A549 (cell line): Measurements from ENCODE around the gene SEMA4A. TPM values are rescaled to one million over a fixed set of nuclear protein-coding genes. Genes with fewer than 3 reads are reported as not detected.

ENCODE experiments used
- ATAC-seq, 2 experiments: fragments of 200-7000 bp in 1 of 2; fragments of >200 bp in 1 of 2; cut with Nextera tagmentation in 1 of 2; cut with Tn5 transposase in 1 of 2; 3 replicates each; pipeline versions ENCODE4 v1.8.0 to v1.9.1; 2018 to 2020; ENCODE audit warnings: mild to moderate bottlenecking in 1 of 2, moderate library complexity in 1 of 2
- CTCF ChIA-PET: fragments of 300-600 bp; sonication (Branson Sonifier 250); formaldehyde crosslinking; extraction: SDS; loops from one replicate; lab custom pipeline; 2021; ENCODE audit warnings: antibody characterized with exemption, inconsistent platforms; lab: Yijun Ruan, JAX
- POLR2A ChIA-PET: fragments of 350-600 bp; formaldehyde crosslinking; extraction: SDS; loops from one replicate; lab custom pipeline; 2021; ENCODE audit warnings: antibody characterized with exemption, inconsistent platforms; lab: Yijun Ruan, JAX
- DNase-seq, 2 experiments: peaks; one replicate each; pipeline versions ENCODE4 v3.0.0 to v3.0.0-alpha.2; 2011 to 2016; ENCODE audit warnings: low read depth in 1 of 2, low spot score in 1 of 2
- FAIRE-seq: peaks from 2 replicates; lab custom pipeline; 2011; peaks lifted over from hg19 to GRCh38; lab: Jason Lieb, UNC
- H3K27ac ChIP-seq, 2 experiments: fragments of >200 bp; sonication (Bioruptor Twin); formaldehyde crosslinking; 3 replicates each; pipeline ENCODE4 v1.5.1; 2016 to 2017
- H3K4me1 ChIP-seq: fragments of >200 bp; sonication (Bioruptor Twin); formaldehyde crosslinking; 3 replicates; pipeline ENCODE4 v1.6.1; 2016
- H3K4me2 ChIP-seq: fragments of >200 bp; sonication (Bioruptor Twin); formaldehyde crosslinking; 3 replicates; pipeline ENCODE4 v1.6.1; 2016
- H3K4me3 ChIP-seq: fragments of >200 bp; sonication (Bioruptor Twin); formaldehyde crosslinking; 3 replicates; pipeline ENCODE4 v1.5.1; 2016
- H3K9me3 ChIP-seq: fragments of >200 bp; sonication (Bioruptor Twin); formaldehyde crosslinking; 3 replicates; pipeline ENCODE4 v1.6.1; 2016
- CBX8 ChIP-seq: fragments of 200-600 bp; sonication (generic); IDR thresholded peaks from 2 replicates; pipeline ENCODE4 v1.6.1; 2016
- CHD4 ChIP-seq: fragments of 200-600 bp; sonication (generic); IDR thresholded peaks from 2 replicates; pipeline ENCODE4 v1.6.1; 2016; ENCODE audit warnings: antibody characterized with exemption, mild to moderate bottlenecking, borderline replicate concordance
- EHF ChIP-seq: fragments of 250-450 bp; sonication (Bioruptor Pico); IDR thresholded peaks from 2 replicates; pipeline ENCODE4 v1.5.0; 2020; ENCODE audit warnings: mild to moderate bottlenecking
- EP300 ChIP-seq, 2 experiments: fragments of >200 bp; sonication (Bioruptor Twin); formaldehyde crosslinking; IDR thresholded peaks; 2 replicates in 1 of 2; 3 replicates in 1 of 2; pipeline ENCODE4 v1.6.1; 2016 to 2017
- FOSB ChIP-seq: fragments of 250-450 bp; sonication (Bioruptor Pico); IDR thresholded peaks from 2 replicates; pipeline ENCODE4 v1.5.0; 2020; ENCODE audit warnings: mild to moderate bottlenecking, moderate library complexity
- FOSL2 ChIP-seq, 2 experiments: fragments of 450-650 bp in 1 of 2; fragments of >200 bp in 1 of 2; sonication (Bioruptor Twin) in 1 of 2; formaldehyde crosslinking; IDR thresholded peaks; 2 replicates each; pipeline versions ENCODE4 v1.5.0 to v1.6.1; 2016 to 2020; ENCODE audit warnings: mild to moderate bottlenecking in 1 of 2, moderate library complexity in 1 of 2
- GATA3 ChIP-seq: IDR thresholded peaks from 2 replicates; pipeline ENCODE4 v1.6.1; 2012; ENCODE audit warnings: borderline replicate concordance
- HOXB13 ChIP-seq: fragments of 250-450 bp; sonication (Bioruptor Pico); IDR thresholded peaks from 2 replicates; pipeline ENCODE4 v1.5.0; 2020; ENCODE audit warnings: low read depth, mild to moderate bottlenecking, moderate library complexity
- HOXB5 ChIP-seq: fragments of 250-450 bp; sonication (Bioruptor Pico); IDR thresholded peaks from 2 replicates; pipeline ENCODE4 v1.5.0; 2020; ENCODE audit warnings: mild to moderate bottlenecking, moderate library complexity
- JUN ChIP-seq, 2 experiments: fragments of >200 bp; sonication (Bioruptor Twin); formaldehyde crosslinking; IDR thresholded peaks; 2 replicates in 1 of 2; 3 replicates in 1 of 2; pipeline ENCODE4 v1.6.1; 2016 to 2017
- KDM1A ChIP-seq: fragments of 200-600 bp; sonication (generic); IDR thresholded peaks from 2 replicates; pipeline ENCODE4 v1.6.1; 2016; ENCODE audit warnings: low read depth, mild to moderate bottlenecking
- MAZ ChIP-seq: fragments of 150-350 bp; IDR thresholded peaks from 2 replicates; pipeline ENCODE4 v1.6.1; 2014; ENCODE audit warnings: antibody characterized with exemption, low read depth, low read length, borderline replicate concordance
- NR3C1 ChIP-seq: fragments of >200 bp; sonication (Bioruptor Twin); formaldehyde crosslinking; IDR thresholded peaks from 3 replicates; pipeline ENCODE4 v1.6.1; 2017
- PHF8 ChIP-seq: fragments of 200-600 bp; sonication (generic); IDR thresholded peaks from 2 replicates; pipeline ENCODE4 v1.6.1; 2016; ENCODE audit warnings: low read depth, mild to moderate bottlenecking, antibody characterized with exemption, moderate library complexity, borderline replicate concordance
- POLR2AphosphoS2 ChIP-seq: conservative IDR thresholded peaks from 2 replicates; pipeline ENCODE4 v1.6.1; 2012; ENCODE audit warnings: low read length, improper control_type of control experiment, inconsistent platforms
- RAD21 ChIP-seq, 2 experiments: fragments of >200 bp in 1 of 2; sonication (Bioruptor Twin) in 1 of 2; formaldehyde crosslinking in 1 of 2; IDR thresholded peaks in 1 of 2; conservative IDR thresholded peaks in 1 of 2; 2 replicates in 1 of 2; 3 replicates in 1 of 2; pipeline ENCODE4 v1.6.1; 2012 to 2018; ENCODE audit warnings: inconsistent platforms in 1 of 2
- RNF2 ChIP-seq: fragments of 200-600 bp; sonication (generic); IDR thresholded peaks from 2 replicates; pipeline ENCODE4 v1.6.1; 2016; ENCODE audit warnings: low read depth, mild to moderate bottlenecking, antibody characterized with exemption, moderate library complexity, borderline replicate concordance
- SMC3 ChIP-seq: fragments of >200 bp; sonication (Bioruptor Twin); formaldehyde crosslinking; IDR thresholded peaks from 3 replicates; pipeline ENCODE4 v1.6.1; 2018; ENCODE audit warnings: inconsistent platforms
- ZC3H11A ChIP-seq: fragments of 450-650 bp; IDR thresholded peaks from 2 replicates; pipeline ENCODE4 v1.6.1; 2014; ENCODE audit warnings: antibody characterized with exemption, mild to moderate bottlenecking
- ZNF302 ChIP-seq: fragments of 250-450 bp; sonication (Bioruptor Pico); IDR thresholded peaks from 2 replicates; pipeline ENCODE4 v1.9.0; 2021; ENCODE audit warnings: inconsistent platforms, mild to moderate bottlenecking, moderate library complexity
- ZSCAN20 ChIP-seq: fragments of 250-450 bp; sonication (Bioruptor Pico); IDR thresholded peaks from 2 replicates; pipeline ENCODE4 v1.8.0; 2022; ENCODE audit warnings: mild to moderate bottlenecking, moderate library complexity
- WGBS: methylation state at CpG from one replicate; pipeline ENCODE4 v1.1.6; 2017; ENCODE audit errors: missing lambda C conversion rate; 5-methylcytosine and 5-hydroxymethylcytosine counted together
- polyA plus RNA-seq, 4 experiments: library from polyadenylated mRNA; depleted of rRNA in 3 of 4; stranded (reverse); fragments of >200 nt; fragmentation: RNase III in 1 of 4; extraction: RNeasy Plus Mini Kit Qiagen cat#74134 plus additional on column Dnase treatment in 1 of 4; gene quantifications; 2 replicates in 3 of 4; 3 replicates in 1 of 4; pipeline ENCODE4 v1.2.3, GENCODE V29; 2011 to 2017
- TF ChIP-seq, protein P1 (sequence below): fragments of 250-450 bp; sonication (Bioruptor Pico); IDR thresholded peaks from 2 replicates; pipeline ENCODE4 v1.5.0; 2020; ENCODE audit warnings: low read depth, mild to moderate bottlenecking, moderate library complexity
- TF ChIP-seq, protein P2 (sequence below): fragments of 450-650 bp; IDR thresholded peaks from 2 replicates; pipeline ENCODE4 v1.6.1; 2014; ENCODE audit warnings: antibody characterized with exemption

Gene SEMA4A
- polyA plus RNA-seq, 2 of the 4 experiments (the other 2 are of a cell fraction): 0.04 to 0.27 TPM

DNA sequence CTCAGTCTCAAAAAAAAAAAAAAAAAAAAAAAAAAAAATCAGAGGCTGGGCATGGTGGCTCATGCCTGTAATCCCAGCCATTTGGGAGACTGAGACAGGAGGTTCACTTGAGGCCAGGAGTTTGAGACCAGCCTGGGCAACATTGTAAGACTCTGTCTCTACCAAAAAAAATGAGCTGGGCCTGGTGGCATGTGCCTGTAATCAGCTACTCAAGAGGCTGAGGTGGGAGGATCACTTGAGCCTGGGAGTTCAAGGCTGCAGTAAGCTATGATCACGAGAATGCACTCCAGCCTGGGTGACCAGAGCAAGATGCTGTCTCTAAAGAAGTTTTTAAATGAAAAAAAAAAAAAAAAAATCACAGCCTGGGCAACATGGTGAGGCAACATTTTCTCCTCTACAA lies 10.3 kb downstream of the SEMA4A start:
- CTCF ChIA-PET: interaction anchor here (0.6 to 54.8 kb wide), 10 partner anchors 10 to 146 kb away, joined by 3 to 2239 read pairs (median 5); partner anchors contain the start of genes MEX3A, SEMA4A and VHLL
- no peak for FAIRE-seq
- 88% methylated on average over 1 of the region's 1 CpG for WGBS

DNA sequence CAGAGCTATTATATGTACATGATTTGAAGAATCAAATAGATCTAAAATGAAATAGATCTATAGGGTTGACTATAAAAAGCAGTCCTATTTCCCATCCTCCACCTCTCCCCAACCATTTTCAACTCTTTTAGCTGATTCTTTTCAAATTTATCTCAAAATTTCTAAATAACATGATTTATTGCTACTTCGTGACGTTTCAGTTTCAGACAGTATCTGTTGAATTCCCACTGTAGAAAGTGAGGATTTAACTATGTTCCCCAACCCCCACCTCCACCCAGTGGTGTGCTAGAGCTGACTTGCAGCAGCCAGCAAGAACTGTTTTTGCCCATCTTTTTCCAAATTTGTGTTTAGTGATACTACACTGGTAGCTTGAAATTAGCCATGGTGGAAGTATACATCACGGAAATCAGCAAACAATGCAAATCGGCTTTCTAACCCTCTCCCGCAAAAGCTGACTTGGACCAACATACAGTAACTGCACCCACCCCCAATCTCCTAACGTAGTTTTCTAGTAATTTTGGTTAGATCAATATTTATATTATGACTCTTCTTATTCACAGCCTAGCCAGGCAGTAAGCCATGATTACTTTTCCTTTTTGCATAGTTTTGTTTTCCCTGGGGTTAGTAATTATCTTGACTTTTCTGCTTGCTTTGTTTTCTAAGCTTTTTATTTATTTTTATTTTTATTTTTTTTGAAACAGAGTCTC lies 10.9 kb downstream of the SEMA4A start:
- Histone ChIP-seq H3K4me2 (no peak overlapping the region), H3K9me3 (peaks cover 5% of the 10 kb centered on the region; the same call in 1 of the 3 replicates), H3K4me1 (no peaks in the 10 kb centered on the region), H3K27ac (no peak overlapping the region), H3K4me3 (no peak overlapping the region)
- no peak for ATAC-seq
- CTCF ChIA-PET: interaction anchor here (0.6 to 54.8 kb wide), 13 partner anchors 8 to 146 kb away, joined by 3 to 2239 read pairs (median 3); partner anchors contain the start of genes MEX3A, SEMA4A and VHLL
- no peak for DNase-seq
- FAIRE-seq: no peak
- 78% methylated on average over 6 of the region's 6 CpGs for WGBS
- TF ChIP-seq SMC3 (no peak), POLR2AphosphoS2 (no peak), JUN (IDR thresholded peaks at IDR 0.05) (no peak), FOSL2 (IDR thresholded peaks at IDR 0.05) (no peak), FOSL2 (CRISPR knock-in tag; IDR thresholded peaks at IDR 0.05) (no peak), HOXB13 (CRISPR knock-in tag) (no peak), EP300 (IDR thresholded peaks at IDR 0.05) (no peak), PHF8 (no peak), ZSCAN20 (CRISPR knock-in tag) (no peak), EHF (CRISPR knock-in tag) (no peak), KDM1A (no peak), GATA3 (no peak), ZNF302 (no peak)
- TF ChIP-seq, protein P1, sequence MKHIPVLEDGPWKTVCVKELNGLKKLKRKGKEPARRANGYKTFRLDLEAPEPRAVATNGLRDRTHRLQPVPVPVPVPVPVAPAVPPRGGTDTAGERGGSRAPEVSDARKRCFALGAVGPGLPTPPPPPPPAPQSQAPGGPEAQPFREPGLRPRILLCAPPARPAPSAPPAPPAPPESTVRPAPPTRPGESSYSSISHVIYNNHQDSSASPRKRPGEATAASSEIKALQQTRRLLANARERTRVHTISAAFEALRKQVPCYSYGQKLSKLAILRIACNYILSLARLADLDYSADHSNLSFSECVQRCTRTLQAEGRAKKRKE (CRISPR knock-in tag): no peak
- TF ChIP-seq, protein P2, sequence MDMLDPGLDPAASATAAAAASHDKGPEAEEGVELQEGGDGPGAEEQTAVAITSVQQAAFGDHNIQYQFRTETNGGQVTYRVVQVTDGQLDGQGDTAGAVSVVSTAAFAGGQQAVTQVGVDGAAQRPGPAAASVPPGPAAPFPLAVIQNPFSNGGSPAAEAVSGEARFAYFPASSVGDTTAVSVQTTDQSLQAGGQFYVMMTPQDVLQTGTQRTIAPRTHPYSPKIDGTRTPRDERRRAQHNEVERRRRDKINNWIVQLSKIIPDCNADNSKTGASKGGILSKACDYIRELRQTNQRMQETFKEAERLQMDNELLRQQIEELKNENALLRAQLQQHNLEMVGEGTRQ: no peak
- POLR2A ChIA-PET: no interaction called here

More for the DNA sequence above, 10.3 kb downstream of the SEMA4A start:
- TF ChIP-seq NR3C1 (no peak), MAZ (no peak), RAD21 (conservative IDR thresholded peaks at IDR 0.05 in 1 of 2, IDR thresholded peaks at IDR 0.05 in 1 of 2) (no peak), ZSCAN20 (CRISPR knock-in tag) (no peak), HOXB5 (CRISPR knock-in tag) (no peak), FOSB (CRISPR knock-in tag) (no peak), ZC3H11A (no peak), FOSL2 (IDR thresholded peaks at IDR 0.05) (no peak), FOSL2 (CRISPR knock-in tag; IDR thresholded peaks at IDR 0.05) (no peak), KDM1A (no peak), RNF2 (no peak), CHD4 (no peak), CBX8 (no peak)
- TF ChIP-seq, protein P1 (CRISPR knock-in tag): no peak
- TF ChIP-seq, all 56 proteins: peak for 0
- Histone ChIP-seq H3K4me1 (no peaks in the 10 kb centered on the region), H3K9me3 (peaks cover 5% of the 10 kb centered on the region; the same call in 1 of the 3 replicates), H3K4me2 (no peak overlapping the region), H3K4me3 (no peak overlapping the region), H3K27ac (no peak overlapping the region)
- ATAC-seq (no peak), DNase-seq (no peak)
- POLR2A ChIA-PET: no interaction called here
